ENCODE results near the gene BIRC2.
"Not testable (repeated sequence)": the region's sequence is repeated elsewhere in the genome, so short reads cannot be mapped to it uniquely, and the experiment has no call there.

The BIRC2 gene

DNA sequence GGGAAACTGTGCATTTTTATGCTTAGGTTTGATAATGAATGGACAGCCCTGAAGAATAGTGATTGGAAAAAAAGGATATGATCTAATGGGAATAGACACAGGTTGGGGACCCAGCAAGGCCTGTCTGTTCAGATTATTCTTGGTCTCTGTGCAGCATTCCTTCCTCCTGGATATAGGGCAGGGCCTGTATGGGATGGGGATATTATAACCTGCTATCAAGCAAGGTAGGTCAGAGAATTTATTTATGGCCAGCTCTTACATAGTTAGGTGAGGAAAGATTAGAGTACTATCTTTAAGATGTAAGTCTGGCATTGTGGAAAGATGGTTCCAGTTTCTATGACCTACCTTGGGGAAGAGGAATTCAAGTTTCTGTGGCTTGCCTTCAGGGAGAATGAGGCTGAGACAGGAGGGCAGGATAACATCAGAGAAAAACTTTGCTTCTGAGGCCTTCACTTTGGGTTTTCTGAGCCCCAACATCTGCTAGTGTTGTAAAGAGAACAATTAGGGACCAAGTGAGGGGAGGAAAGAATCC, 8.5 kb upstream of the BIRC2 start:
- in situ Hi-C loops (cut with MboI; ENCODE audit: low sequenced_read_pairs): no loop called here
- Histone ChIP-seq H3K36me3 (replicated peaks) (no peaks in the 10 kb centered on the region), H3K27me3 (ENCODE audit: low read depth) (peaks cover 19% of the 10 kb centered on the region), H3K9me3 (no peaks in the 10 kb centered on the region), H3K4me3 (no peak overlapping the region), H3K4me1 (no peaks in the 10 kb centered on the region)
- no peak for DNase-seq (ENCODE audit: low spot score in 2 of 2)

DNA sequence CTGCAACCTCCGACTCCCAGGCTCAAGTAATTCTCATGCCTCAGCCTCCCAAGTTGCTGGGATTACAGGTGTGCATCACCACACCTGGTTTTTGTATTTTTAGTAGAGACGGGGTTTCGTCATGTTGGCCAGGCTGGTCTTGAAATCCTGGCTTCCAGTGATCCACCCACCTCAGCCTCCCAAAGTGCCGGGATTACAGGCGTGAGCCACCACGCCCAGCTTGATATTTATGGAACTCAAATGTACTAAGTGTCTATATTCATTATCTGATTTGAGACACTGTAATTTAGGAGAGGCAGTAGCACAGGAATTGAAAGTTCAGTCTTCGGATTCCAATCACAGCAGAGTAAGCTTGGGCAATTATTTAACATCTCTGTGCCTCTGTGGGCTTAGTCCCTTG, 5.7 kb upstream of the BIRC2 start:
- not testable (repeated sequence) for H3K9me3 ChIP-seq; H3K36me3 ChIP-seq (replicated peaks); H3K4me3 ChIP-seq; DNase-seq (ENCODE audit: low spot score in 2 of 2); H3K4me1 ChIP-seq
- H3K27me3 ChIP-seq (ENCODE audit: low read depth): peaks cover 14% of the 10 kb centered on the region
- in situ Hi-C loops (cut with MboI; ENCODE audit: low sequenced_read_pairs): loop anchor here (5.0 kb wide), 1 partner anchor 156 kb away; no protein-coding TSS in a partner anchor

DNA sequence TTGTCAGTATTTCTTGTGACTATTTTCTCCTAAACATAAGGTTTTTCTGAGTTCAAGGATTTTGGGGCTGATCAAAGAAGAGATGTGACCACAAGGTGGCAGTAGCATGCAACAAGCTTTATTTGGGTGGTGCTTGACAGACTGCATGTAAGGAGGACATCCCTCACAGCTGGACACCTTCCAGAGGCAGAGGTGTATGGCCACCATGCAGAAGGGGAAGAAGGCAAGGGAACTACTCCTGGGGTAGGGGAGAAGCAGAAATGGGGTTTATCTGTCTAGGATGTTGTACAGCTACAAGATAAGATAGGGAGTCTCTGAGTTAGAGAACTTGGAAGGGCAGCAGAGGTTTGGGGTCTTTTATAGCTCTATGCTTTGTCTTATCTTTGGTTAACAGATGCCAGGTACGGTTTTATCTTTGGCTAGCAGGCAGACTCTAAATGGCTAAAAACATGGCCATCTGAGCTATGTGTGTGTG, 5.1 kb upstream of the BIRC2 start:
- in situ Hi-C loops (cut with MboI; ENCODE audit: low sequenced_read_pairs): loop anchor here (5.0 kb wide), 1 partner anchor 155 kb away; no protein-coding TSS in a partner anchor
- H3K4me1 ChIP-seq: no peaks in the 10 kb centered on the region; the same call in 1 of the 2 replicates
- no peak overlapping the region for H3K4me3 ChIP-seq
- no peaks in the 10 kb centered on the region for H3K9me3 ChIP-seq
- H3K27me3 ChIP-seq (ENCODE audit: low read depth): peaks cover 9% of the 10 kb centered on the region
- no peaks in the 10 kb centered on the region for H3K36me3 ChIP-seq (replicated peaks)
- peak; percentile 69 to 84 for DNase-seq (ENCODE audit: low spot score in 2 of 2)

DNA sequence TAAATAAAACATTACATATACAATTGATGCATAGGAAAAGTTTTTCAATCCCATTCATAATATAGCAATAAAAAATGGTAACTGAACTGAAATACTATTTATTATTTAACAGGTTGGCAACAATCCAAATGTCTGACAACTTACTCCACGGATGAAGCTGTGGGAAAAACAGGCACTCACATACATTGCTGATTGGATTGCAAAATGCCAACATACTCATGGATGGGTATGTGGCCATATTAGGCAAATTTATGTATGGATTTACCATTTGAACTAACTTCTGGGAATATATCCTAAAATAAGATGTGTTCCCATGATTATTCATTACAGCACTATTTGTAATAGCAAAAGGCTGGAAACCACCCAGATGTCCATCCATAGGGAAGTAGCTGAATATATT, 3.2 kb upstream of the BIRC2 start:
- no peak overlapping the region for H3K4me3 ChIP-seq
- no peak for DNase-seq (ENCODE audit: low spot score in 2 of 2)
- peaks cover 9% of the 10 kb centered on the region for H3K27me3 ChIP-seq (ENCODE audit: low read depth)
- no peaks in the 10 kb centered on the region for H3K9me3 ChIP-seq
- H3K36me3 ChIP-seq (replicated peaks): no peaks in the 10 kb centered on the region; the same call in 1 of the 2 replicates
- peaks cover 4% of the 10 kb centered on the region; the same call in 1 of the 2 replicates for H3K4me1 ChIP-seq
- in situ Hi-C loops (cut with MboI; ENCODE audit: low sequenced_read_pairs): loop anchor here (5.0 kb wide), 1 partner anchor 153 kb away; no protein-coding TSS in a partner anchor

DNA sequence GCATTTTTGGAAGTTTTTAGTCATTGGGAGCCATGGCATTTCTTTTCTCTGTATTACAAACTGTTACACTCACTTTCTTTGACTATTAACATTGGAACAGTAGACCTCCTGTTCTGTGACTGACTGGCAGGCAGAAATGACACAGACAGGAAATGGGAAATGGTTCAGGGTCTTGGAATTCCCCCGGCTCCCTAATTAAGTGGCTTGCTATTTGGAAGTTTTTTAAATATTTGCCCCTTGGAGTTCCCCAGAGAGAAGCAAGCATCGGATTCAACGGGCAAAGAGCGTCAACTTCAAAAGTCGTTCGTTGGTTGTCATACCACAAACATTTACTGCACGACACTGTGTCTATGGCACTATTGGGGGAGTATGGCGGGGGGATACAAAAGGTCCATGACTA, 1.1 kb upstream of the BIRC2 start:
- Histone ChIP-seq H3K9me3 (no peaks in the 10 kb centered on the region), H3K4me1 (peaks cover 7% of the 10 kb centered on the region), H3K36me3 (replicated peaks) (peaks cover 4% of the 10 kb centered on the region; the same call in 1 of the 2 replicates), H3K4me3 (peak overlapping the region; percentile 82), H3K27me3 (ENCODE audit: low read depth) (peaks cover 1% of the 10 kb centered on the region; the same call in 1 of the 2 replicates)
- in situ Hi-C loops (cut with MboI; ENCODE audit: low sequenced_read_pairs): loop anchor here (5.0 kb wide), 1 partner anchor 59 kb away; no protein-coding TSS in a partner anchor
- DNase-seq (ENCODE audit: low spot score in 2 of 2): no peak

DNA sequence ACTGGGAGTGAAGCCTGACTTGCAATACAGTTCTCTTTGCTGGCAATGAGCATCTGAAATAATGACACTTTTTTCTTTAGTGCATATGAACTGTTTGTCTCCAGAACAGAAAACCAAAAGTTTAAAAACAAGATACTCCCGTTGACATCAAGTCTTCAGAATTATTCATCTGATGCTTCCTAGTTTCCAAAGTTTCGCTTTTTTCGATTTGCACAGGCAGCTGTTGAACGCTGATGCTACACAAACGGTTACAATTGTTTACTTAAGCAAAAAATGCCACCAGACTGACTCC, 612 bp upstream of the BIRC2 start:
- Histone ChIP-seq H3K36me3 (replicated peaks) (peaks cover 4% of the 10 kb centered on the region; the same call in 1 of the 2 replicates), H3K27me3 (ENCODE audit: low read depth) (no peaks in the 10 kb centered on the region), H3K4me3 (peak overlapping the region; percentile 82), H3K9me3 (no peaks in the 10 kb centered on the region), H3K4me1 (peaks cover 7% of the 10 kb centered on the region)
- DNase-seq (ENCODE audit: low spot score in 2 of 2): no peak
- in situ Hi-C loops (cut with MboI; ENCODE audit: low sequenced_read_pairs): loop anchor here (5.0 kb wide), 1 partner anchor 59 kb away; no protein-coding TSS in a partner anchor

DNA sequence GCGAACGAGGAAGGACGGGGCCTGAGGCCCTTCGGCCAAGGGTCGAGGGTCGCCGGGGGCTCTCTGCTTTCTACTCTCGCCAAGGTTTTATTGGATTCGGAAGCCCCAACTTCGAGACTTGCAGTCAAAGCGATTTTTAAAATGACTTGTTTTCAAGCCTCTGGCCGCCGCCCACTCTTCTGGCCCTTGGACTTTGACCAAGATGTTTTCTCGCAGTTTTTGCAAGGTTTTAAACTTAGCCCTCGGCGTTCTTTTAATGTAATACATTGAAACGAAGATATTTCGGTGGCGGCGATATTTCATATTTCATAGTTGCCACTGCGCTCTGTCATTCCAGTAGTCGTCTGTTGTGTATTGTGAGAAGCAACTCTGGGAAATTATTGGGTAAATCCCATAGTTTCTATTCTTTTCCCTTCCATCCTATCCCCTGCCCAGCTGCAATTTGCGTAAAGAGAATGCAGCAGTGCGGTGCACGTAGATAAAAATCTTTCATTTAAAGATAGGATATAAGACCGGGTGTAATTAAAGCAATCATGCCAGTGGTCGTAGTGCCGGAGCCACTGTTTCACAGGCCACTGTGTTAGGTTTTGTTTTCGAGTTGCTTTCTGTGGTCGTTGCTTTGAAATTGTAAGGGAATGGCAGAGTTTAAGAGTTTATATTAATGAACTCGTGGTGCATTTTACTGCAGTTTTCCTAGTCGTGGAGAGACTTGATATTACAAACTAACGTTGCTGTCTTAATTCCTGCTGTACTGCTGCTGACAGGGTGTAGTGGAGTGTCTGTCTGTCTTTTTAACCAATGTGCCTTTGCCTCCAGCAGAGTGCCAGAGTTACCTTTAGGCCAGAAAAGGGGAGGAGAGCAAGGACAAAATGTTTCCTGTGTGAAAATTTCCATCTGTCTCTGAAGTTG, 702 bp downstream of the BIRC2 start:
- Histone ChIP-seq H3K4me3 (peak overlapping the region; percentile 82), H3K36me3 (replicated peaks) (peaks cover 4% of the 10 kb centered on the region; the same call in 1 of the 2 replicates), H3K4me1 (peaks cover 7% of the 10 kb centered on the region), H3K27me3 (ENCODE audit: low read depth) (no peaks in the 10 kb centered on the region), H3K9me3 (no peaks in the 10 kb centered on the region)
- in situ Hi-C loops (cut with MboI; ENCODE audit: low sequenced_read_pairs): loop anchor here (5.0 kb wide), 1 partner anchor 60 kb away; no protein-coding TSS in a partner anchor
- peak; percentile 14 to 52 for DNase-seq (ENCODE audit: low spot score in 2 of 2)

DNA sequence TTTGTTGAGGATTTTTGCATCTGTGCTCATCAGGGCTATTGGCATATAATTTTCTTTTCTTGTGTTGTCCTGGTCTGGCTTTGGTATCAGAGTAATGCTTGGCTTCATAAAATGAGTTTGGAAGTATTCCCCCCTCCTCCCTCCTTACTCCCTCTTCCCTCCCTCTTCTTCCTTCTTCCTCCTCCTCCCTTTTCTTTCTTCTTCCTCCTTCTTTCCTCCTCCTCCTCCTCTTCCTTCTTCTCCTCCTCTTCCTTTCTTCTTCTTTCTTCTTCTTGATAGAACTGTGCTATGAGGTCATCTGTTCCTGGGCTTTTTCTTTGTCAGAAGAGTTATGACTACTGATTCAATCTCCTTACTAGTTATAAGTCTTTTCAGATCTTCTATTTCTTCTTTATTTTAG, 10.1 kb downstream of the BIRC2 start:
- peaks cover 3% of the 10 kb centered on the region; the same call in 1 of the 2 replicates for H3K36me3 ChIP-seq (replicated peaks)
- in situ Hi-C loops (cut with MboI; ENCODE audit: low sequenced_read_pairs): no loop called here
- no peak overlapping the region for H3K4me3 ChIP-seq
- H3K4me1 ChIP-seq: no peaks in the 10 kb centered on the region
- no peaks in the 10 kb centered on the region for H3K9me3 ChIP-seq
- DNase-seq (ENCODE audit: low spot score in 2 of 2): no peak
- H3K27me3 ChIP-seq (ENCODE audit: low read depth): no peaks in the 10 kb centered on the region

DNA sequence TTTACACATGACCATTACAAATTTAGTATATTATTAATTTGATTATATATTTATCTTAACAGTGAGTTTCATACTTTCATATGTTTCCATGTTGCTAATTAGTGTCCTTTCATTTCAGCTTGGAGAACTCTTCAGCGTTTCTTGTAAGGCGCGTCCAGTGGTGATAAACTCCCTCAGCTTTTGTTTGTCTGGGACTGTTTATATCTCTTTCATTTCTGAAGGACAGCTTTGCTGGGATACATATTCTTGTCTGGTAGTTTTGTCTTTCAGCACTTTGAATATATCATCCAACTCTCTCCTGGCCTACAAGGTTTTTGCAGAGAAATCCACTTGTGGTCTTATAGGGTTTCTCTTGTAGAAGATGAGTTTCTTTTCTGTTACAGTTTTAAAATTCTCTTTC, 12.4 kb downstream of the BIRC2 start:
- no peaks in the 10 kb centered on the region for H3K9me3 ChIP-seq
- H3K36me3 ChIP-seq (replicated peaks): peaks cover 13% of the 10 kb centered on the region
- in situ Hi-C loops (cut with MboI; ENCODE audit: low sequenced_read_pairs): no loop called here
- no peak overlapping the region for H3K4me3 ChIP-seq
- DNase-seq (ENCODE audit: low spot score in 2 of 2): no peak
- H3K27me3 ChIP-seq (ENCODE audit: low read depth): no peaks in the 10 kb centered on the region
- H3K4me1 ChIP-seq: no peaks in the 10 kb centered on the region

DNA sequence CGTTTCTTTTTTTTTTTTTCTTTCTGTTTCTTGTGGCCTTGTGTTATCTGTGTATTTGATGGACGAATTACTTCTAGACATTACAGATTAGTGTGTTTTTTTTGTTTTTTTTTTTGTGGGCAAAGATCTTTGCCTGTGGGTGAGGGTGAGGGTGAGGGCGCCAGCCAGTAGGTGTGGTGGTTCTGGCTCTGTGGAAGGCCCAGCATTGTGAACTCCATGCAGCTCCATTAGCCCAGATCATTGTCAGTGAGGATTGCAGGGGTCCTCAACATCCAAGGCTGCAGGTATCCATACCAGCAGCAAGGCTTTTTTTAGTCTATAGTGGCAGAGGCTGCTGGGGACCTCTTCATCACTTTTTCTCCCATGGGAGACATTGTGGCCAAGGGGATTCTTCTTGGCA, 13.7 kb downstream of the BIRC2 start:
- Histone ChIP-seq H3K4me3 (no peak overlapping the region), H3K4me1 (0 out of 2 replicates have a peak, but pooled peaks cover 2% of the 10 kb centered on the region), H3K9me3 (no peaks in the 10 kb centered on the region), H3K36me3 (replicated peaks) (peaks cover 21% of the 10 kb centered on the region), H3K27me3 (ENCODE audit: low read depth) (no peaks in the 10 kb centered on the region)
- no peak for DNase-seq (ENCODE audit: low spot score in 2 of 2)
- in situ Hi-C loops (cut with MboI; ENCODE audit: low sequenced_read_pairs): no loop called here

DNA sequence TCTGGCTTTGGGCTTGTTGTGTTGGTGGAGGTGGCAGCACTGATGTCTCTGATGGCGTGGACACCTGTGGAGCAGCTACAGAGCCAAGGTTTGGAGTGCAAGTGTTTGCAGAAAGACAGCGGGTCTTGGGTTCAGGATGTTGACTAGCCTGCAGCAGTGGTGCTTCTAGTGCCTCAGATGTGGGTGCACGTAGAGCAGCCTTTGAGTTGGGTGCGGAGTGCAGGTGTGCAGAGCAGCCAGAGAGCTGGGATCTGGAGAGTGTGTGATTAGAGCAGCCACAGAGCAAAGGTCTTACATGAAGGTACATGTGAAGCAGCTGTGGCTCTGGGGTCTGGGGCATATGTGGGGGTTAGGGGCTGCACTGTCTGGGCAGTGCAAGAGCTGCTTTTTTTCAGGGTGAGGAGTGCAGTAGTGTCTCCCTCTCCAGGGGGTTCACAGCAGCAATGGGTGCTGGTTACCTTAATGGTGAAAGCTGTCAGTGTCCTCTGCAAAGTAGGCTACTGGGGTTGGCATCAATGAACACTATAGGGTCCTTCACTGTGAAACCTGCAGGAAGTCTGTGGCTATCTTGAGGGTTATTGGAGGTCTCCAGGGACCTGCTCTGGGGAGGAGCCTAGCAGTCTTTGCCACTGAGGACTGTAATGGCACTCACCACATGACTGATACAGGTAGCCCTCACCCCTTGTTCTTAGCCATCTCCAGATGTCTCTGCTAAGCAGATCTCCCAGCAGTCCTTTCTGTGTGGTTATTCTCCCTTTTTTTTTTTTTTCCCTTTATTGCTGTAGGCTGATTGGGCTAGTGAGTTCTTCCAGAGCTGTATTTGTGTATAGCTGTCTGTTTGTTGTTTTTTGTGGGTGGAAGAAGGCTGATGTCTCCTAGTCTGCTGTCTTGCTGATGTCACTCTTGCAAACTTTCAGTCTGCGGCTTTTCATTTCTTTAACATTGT, 14.3 kb downstream of the BIRC2 start:
- H3K27me3 ChIP-seq (ENCODE audit: low read depth): no peaks in the 10 kb centered on the region
- peaks cover 24% of the 10 kb centered on the region for H3K36me3 ChIP-seq (replicated peaks)
- no peak overlapping the region for H3K4me3 ChIP-seq
- DNase-seq (ENCODE audit: low spot score in 2 of 2): no peak
- 0 out of 2 replicates have a peak, but pooled peaks cover 2% of the 10 kb centered on the region for H3K4me1 ChIP-seq
- in situ Hi-C loops (cut with MboI; ENCODE audit: low sequenced_read_pairs): no loop called here
- no peaks in the 10 kb centered on the region for H3K9me3 ChIP-seq

DNA sequence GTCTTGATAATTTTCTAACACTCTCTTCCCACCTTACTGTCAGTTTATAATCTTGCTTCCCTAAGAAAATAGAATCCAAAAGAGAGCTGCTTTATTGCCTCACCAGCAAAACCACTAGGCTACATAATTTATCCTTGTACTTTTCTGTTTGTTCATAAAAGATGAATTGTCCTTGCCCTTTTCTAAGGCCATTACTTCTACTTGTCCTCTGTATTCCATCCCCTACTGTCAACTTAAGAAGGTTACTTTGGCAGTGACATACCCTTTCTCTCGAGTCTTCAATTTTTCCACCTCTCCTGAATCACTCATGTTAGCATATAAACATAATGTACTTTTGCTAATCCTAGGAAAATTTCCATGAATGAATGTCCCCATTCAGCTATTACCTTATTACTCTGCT, 18.0 kb downstream of the BIRC2 start:
- DNase-seq (ENCODE audit: low spot score in 2 of 2): no peak
- Histone ChIP-seq H3K4me3 (no peak overlapping the region), H3K27me3 (ENCODE audit: low read depth) (no peaks in the 10 kb centered on the region), H3K9me3 (no peaks in the 10 kb centered on the region), H3K4me1 (0 out of 2 replicates have a peak, but pooled peaks cover 2% of the 10 kb centered on the region), H3K36me3 (replicated peaks) (peaks cover 29% of the 10 kb centered on the region)
- in situ Hi-C loops (cut with MboI; ENCODE audit: low sequenced_read_pairs): no loop called here

DNA sequence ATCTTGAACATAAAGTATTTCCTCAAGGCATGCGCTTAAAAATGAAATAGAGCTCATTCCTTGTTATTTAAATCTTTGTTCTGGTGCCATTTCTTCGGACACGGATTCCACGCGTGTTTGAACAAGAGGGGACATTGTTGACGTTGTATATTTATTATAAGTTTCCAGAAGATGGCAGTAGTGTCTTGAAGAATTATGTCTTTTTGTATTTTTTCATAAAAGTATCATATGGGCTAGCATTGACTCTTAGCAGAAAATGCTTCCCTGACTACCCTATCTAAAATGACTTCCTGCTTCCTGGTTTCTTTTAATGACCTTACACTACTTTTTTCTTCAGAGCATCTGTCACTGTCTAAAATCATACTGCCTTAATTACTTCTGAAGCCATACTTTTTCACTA, 20.4 kb downstream of the BIRC2 start:
- no peaks in the 10 kb centered on the region for H3K27me3 ChIP-seq (ENCODE audit: low read depth)
- in situ Hi-C loops (cut with MboI; ENCODE audit: low sequenced_read_pairs): no loop called here
- H3K4me1 ChIP-seq: 0 out of 2 replicates have a peak, but pooled peaks cover 2% of the 10 kb centered on the region
- DNase-seq (ENCODE audit: low spot score in 2 of 2): peak in 1 of 2 experiments; percentile 19
- H3K36me3 ChIP-seq (replicated peaks): peaks cover 29% of the 10 kb centered on the region
- H3K4me3 ChIP-seq: no peak overlapping the region
- H3K9me3 ChIP-seq: no peaks in the 10 kb centered on the region

All from HAP-1 (cell line).